IPS-18a (cell line): ENCODE measurements around the gene SPG7.

Experiments
- H3K27ac ChIP-seq: one replicate; pipeline ENCODE4 v1.5.1; 2013; ENCODE audit warnings: low read length
- H3K27me3 ChIP-seq: one replicate; pipeline ENCODE4 v1.6.1; 2013; ENCODE audit warnings: mild to moderate bottlenecking, low read length; ENCODE audit not compliant: control insufficient read depth, insufficient read depth
- H3K36me3 ChIP-seq: one replicate; pipeline ENCODE4 v1.6.1; 2013; ENCODE audit warnings: low read depth, low read length; ENCODE audit not compliant: control insufficient read depth
- H3K4me1 ChIP-seq: one replicate; pipeline ENCODE4 v1.6.1; 2013; ENCODE audit warnings: low read depth, low read length; ENCODE audit not compliant: control insufficient read depth
- H3K4me3 ChIP-seq: one replicate; pipeline ENCODE4 v1.5.1; 2013; ENCODE audit warnings: low read length
- H3K9ac ChIP-seq: one replicate; pipeline ENCODE4 v1.6.1; 2013; ENCODE audit warnings: mild to moderate bottlenecking, low read length, moderate library complexity
- H3K9me3 ChIP-seq: one replicate; pipeline ENCODE4 v1.6.1; 2013; ENCODE audit warnings: low read depth, low read length; ENCODE audit not compliant: control insufficient read depth

SPG7 gene

GRCh38 chr16:89540557-89540956 lies 32.4 kb downstream of the SPG7 start:
- no peak overlapping the region for H3K9ac ChIP-seq
- H3K4me1 ChIP-seq = no peaks in the 10 kb centered on the region
- no peaks in the 10 kb centered on the region for H3K27me3 ChIP-seq
- no peak overlapping the region for H3K4me3 ChIP-seq
- peaks cover 24% of the 10 kb centered on the region for H3K36me3 ChIP-seq
- H3K27ac ChIP-seq = no peak overlapping the region
- H3K9me3 ChIP-seq = no peaks in the 10 kb centered on the region

GRCh38 chr16:89541792-89542191 lies 33.6 kb downstream of the SPG7 start:
- Histone ChIP-seq H3K27me3 (no peaks in the 10 kb centered on the region), H3K9ac (no peak overlapping the region), H3K4me3 (no peak overlapping the region), H3K27ac (no peak overlapping the region), H3K9me3 (no peaks in the 10 kb centered on the region), H3K4me1 (no peaks in the 10 kb centered on the region), H3K36me3 (peaks cover 27% of the 10 kb centered on the region)

DNA sequence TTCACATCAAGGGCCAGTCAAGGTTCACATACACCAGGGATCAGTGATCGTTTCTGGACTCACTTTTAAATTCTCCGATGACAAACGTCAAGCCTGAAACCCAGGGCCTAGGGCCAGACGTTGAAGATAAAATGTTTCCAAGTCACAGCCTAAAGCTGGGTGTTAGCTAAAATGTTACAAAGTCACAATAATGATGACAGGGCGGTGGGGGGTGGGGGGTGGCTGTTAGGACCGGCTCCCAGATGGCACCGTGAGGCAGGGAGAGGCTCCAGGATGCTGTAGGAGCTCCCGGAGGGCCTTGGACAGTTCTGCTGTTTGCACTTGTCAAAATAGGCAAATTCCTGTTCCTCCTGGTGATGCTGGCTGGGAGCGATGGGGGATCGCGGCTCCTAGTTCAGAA lies 35.9 kb downstream of the SPG7 start:
- peaks cover 35% of the 10 kb centered on the region for H3K36me3 ChIP-seq
- H3K27ac ChIP-seq = no peak overlapping the region
- no peak overlapping the region for H3K9ac ChIP-seq

DNA sequence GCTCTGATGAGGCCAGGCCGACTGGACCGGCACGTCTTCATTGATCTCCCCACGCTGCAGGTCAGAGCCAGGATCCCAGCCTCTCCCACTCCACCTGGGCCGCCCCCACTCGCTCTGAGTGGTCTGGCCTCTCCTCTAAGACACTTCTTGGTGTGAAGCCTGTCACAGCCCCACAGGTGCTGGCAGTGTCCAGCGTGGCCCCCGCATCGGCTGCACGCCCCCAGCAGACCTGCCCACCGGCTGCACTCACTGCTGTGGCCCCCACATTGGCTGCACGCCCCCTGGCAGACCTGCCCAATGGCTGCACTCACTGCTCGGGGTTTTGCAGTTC lies 36.5 kb downstream of the SPG7 start:
- Histone ChIP-seq H3K27me3 (no peaks in the 10 kb centered on the region), H3K36me3 (peaks cover 41% of the 10 kb centered on the region), H3K9ac (no peak overlapping the region), H3K27ac (no peak overlapping the region), H3K4me1 (no peaks in the 10 kb centered on the region), H3K9me3 (no peaks in the 10 kb centered on the region), H3K4me3 (no peak overlapping the region)

More for the DNA sequence above, 35.9 kb downstream of the SPG7 start:
- Histone ChIP-seq H3K4me3 (no peak overlapping the region), H3K9me3 (no peaks in the 10 kb centered on the region), H3K4me1 (no peaks in the 10 kb centered on the region), H3K27me3 (no peaks in the 10 kb centered on the region)

DNA sequence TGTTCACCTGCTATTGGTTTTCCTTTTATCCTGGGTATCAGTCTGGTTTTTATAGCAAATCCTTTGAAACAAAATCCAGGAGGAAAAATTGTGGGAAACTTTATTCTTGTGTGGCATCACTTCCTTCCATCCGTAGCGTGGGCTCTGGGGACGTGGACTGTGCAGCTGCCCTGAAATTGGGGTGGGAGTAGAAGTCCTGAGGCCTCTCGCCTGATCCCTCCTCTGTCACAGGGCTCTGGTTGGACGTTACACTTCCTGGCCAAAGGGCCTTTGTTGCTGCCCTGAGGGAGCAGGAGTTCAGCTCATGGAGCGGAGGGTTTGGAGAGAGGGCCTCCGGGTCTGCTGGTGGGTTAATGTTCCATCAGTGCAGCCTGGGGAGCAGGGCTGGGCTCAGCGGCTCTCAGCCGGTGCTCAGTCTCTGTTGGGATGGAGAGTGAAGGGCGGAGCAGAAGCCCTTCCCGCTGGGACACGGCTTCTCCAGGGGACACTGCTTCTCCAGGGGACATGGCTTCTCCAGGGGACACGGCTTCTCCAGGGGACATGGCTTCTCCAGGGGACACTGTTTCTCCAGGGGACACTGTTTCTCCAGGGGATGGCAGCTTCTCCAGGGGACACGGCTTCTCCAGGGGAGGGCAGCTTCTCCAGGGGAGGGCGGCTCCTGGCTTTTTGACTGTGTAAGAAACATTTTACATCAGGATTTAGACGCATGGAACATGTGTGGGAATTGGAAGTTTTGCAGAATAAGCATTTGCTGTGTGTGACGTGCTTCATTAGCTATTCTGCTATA lies 37.0 kb downstream of the SPG7 start:
- Histone ChIP-seq H3K4me3 (no peak overlapping the region), H3K9me3 (no peaks in the 10 kb centered on the region), H3K4me1 (no peaks in the 10 kb centered on the region), H3K36me3 (peaks cover 43% of the 10 kb centered on the region), H3K27ac (no peak overlapping the region), H3K9ac (no peak overlapping the region), H3K27me3 (no peaks in the 10 kb centered on the region)

DNA sequence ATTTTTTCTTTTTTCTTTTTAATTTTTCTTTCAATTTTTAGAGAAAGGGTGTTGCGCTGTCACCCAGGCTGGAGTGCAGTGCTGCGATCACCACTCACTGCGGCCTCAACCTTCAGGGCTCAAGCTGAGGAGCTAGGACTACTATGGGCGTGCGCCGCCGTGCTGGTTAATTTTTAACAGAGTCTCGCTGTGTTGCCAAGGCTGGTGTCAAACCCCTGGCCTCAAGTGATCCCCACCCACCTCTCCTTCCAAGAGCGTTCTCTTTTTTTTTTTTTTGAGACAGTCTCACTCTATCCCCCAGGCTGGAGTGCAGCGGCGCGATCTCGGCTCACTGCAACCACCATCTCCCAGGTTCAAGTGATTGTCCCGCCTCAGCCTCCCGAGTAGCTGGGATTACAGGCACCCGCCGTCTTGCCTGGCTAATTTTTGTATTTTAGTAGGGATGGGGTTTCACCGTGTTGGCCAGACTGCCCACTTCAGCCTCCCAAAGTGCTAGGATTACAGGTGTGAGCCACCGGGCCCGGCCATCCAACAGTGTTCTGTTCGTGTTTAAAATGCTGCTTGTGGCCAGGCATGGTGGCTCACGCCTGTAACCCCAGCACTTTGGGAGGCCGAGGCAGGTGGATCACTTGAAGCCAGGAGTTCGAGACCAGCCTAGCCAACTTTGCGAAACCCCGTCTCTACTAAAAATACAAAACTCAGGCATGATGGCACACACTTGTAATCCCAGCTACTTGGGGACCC lies 37.8 kb downstream of the SPG7 start:
- Histone ChIP-seq H3K36me3 (peaks cover 41% of the 10 kb centered on the region), H3K9me3 (no peaks in the 10 kb centered on the region)

GRCh38 chr16:89546781-89547180 lies 38.6 kb downstream of the SPG7 start:
- Histone ChIP-seq H3K4me3 (no peak overlapping the region), H3K36me3 (peaks cover 45% of the 10 kb centered on the region), H3K27me3 (no peaks in the 10 kb centered on the region), H3K4me1 (no peaks in the 10 kb centered on the region), H3K27ac (no peak overlapping the region), H3K9ac (no peak overlapping the region), H3K9me3 (no peaks in the 10 kb centered on the region)

More for the DNA sequence above, 37.8 kb downstream of the SPG7 start:
- Histone ChIP-seq H3K27ac (no peak overlapping the region), H3K9ac (no peak overlapping the region), H3K27me3 (no peaks in the 10 kb centered on the region), H3K4me1 (no peaks in the 10 kb centered on the region), H3K4me3 (no peak overlapping the region)

GRCh38 chr16:89547291-89547690 lies 39.1 kb downstream of the SPG7 start:
- Histone ChIP-seq H3K4me1 (no peaks in the 10 kb centered on the region), H3K9me3 (no peaks in the 10 kb centered on the region), H3K9ac (no peak overlapping the region), H3K27ac (no peak overlapping the region), H3K4me3 (no peak overlapping the region), H3K36me3 (peaks cover 47% of the 10 kb centered on the region), H3K27me3 (no peaks in the 10 kb centered on the region)

GRCh38 chr16:89547860-89548259 lies 39.7 kb downstream of the SPG7 start:
- peaks cover 52% of the 10 kb centered on the region for H3K36me3 ChIP-seq
- H3K27me3 ChIP-seq = no peaks in the 10 kb centered on the region
- no peak overlapping the region for H3K27ac ChIP-seq
- H3K9ac ChIP-seq = no peak overlapping the region
- H3K4me1 ChIP-seq = no peaks in the 10 kb centered on the region
- H3K4me3 ChIP-seq = no peak overlapping the region
- no peaks in the 10 kb centered on the region for H3K9me3 ChIP-seq

GRCh38 chr16:89548344-89549006 lies 40.3 kb downstream of the SPG7 start:
- Histone ChIP-seq H3K9me3 (no peaks in the 10 kb centered on the region), H3K9ac (no peak overlapping the region), H3K4me1 (no peaks in the 10 kb centered on the region), H3K36me3 (peaks cover 58% of the 10 kb centered on the region), H3K4me3 (no peak overlapping the region), H3K27ac (no peak overlapping the region), H3K27me3 (no peaks in the 10 kb centered on the region)

DNA sequence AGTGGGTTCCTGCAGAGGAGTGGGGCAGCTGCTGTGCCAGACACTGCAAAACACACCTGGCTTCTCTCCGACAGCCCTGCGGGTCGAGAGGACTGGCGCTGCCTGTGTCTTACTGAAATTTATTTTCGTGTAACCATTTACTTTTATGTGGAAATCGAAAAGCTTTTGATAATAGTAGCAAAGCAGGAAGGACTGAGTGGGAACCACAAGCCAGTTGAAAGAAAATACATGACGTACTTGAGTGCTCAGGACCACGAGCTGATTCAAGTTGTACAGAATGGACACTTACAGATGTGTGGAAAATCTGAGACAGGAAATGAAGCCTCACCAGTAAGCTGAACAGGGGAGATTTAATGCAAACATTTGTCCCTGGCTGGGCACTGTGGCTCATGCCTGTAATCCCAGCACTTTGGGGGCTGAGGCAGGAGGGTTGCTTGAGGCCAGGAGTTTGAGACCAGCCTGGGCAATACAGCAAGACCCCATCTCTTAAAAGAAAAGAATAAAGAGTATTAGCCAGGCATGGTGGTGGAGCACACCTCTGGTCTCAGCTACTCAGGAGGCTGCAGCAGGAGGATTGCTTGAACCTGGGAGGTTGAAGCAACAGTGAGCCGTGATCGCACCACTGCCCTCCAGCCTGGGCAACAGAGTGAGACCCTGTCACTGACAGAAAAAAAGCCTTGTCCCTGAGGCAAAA lies 41.0 kb downstream of the SPG7 start:
- H3K4me1 ChIP-seq = no peaks in the 10 kb centered on the region
- no peak overlapping the region for H3K9ac ChIP-seq
- H3K9me3 ChIP-seq = no peaks in the 10 kb centered on the region
- no peaks in the 10 kb centered on the region for H3K27me3 ChIP-seq
- no peak overlapping the region for H3K4me3 ChIP-seq
- H3K36me3 ChIP-seq = peaks cover 63% of the 10 kb centered on the region
- no peak overlapping the region for H3K27ac ChIP-seq
